Measurements from ENCODE around the gene ARVCF. TPM values are rescaled to one million over a fixed set of nuclear protein-coding genes. Genes with fewer than 3 reads are reported as not detected.

The ARVCF gene
- total RNA-seq, 4 donors from 2014 or later = 10.7 to 21.2 (median 18.4) TPM

DNA sequence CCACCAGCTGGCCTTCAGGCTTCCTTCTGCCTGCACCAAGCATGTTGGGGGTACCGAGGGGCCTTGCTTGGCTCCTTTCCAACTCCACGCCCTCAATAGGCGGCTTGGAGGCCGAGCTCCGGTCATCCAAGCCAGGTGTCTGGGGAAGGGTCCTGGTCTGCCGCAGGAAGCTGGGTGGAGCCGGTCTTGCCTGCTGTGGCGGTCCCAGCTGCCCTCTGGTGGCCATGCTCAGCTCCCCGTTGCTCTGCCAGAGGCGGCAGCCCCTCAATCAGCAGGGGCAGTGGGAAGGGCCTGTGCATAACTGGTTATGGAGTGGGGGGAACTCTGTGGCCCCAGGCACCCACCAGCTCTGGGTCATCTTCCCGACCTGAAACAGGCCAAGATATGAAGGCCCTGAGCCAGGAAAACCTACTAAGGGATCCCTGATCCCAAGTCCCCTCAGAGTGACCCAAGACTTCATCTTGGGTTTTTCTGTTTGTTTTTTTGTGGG is 3.2 kb downstream of the ARVCF start:
- peak; percentile 39 to 70 (median 68) for DNase-seq
- H3K27ac ChIP-seq = no peak overlapping the region
- no peak overlapping the region for H3K4me3 ChIP-seq
- no peaks in the 10 kb centered on the region for H3K9me3 ChIP-seq
- H3K36me3 ChIP-seq = no peaks in the 10 kb centered on the region
- H3K4me1 ChIP-seq = peaks cover 0 to 18% (median 9%) of the 10 kb centered on the region in 4 donors
- H3K27me3 ChIP-seq = no peaks in the 10 kb centered on the region
- TF ChIP-seq, protein P1, sequence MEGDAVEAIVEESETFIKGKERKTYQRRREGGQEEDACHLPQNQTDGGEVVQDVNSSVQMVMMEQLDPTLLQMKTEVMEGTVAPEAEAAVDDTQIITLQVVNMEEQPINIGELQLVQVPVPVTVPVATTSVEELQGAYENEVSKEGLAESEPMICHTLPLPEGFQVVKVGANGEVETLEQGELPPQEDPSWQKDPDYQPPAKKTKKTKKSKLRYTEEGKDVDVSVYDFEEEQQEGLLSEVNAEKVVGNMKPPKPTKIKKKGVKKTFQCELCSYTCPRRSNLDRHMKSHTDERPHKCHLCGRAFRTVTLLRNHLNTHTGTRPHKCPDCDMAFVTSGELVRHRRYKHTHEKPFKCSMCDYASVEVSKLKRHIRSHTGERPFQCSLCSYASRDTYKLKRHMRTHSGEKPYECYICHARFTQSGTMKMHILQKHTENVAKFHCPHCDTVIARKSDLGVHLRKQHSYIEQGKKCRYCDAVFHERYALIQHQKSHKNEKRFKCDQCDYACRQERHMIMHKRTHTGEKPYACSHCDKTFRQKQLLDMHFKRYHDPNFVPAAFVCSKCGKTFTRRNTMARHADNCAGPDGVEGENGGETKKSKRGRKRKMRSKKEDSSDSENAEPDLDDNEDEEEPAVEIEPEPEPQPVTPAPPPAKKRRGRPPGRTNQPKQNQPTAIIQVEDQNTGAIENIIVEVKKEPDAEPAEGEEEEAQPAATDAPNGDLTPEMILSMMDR (IDR thresholded peaks at IDR 0.05) = peak; percentile 20 to 64 (median 52)
- TF ChIP-seq POLR2A (IDR thresholded peaks at IDR 0.05) = no peak

DNA sequence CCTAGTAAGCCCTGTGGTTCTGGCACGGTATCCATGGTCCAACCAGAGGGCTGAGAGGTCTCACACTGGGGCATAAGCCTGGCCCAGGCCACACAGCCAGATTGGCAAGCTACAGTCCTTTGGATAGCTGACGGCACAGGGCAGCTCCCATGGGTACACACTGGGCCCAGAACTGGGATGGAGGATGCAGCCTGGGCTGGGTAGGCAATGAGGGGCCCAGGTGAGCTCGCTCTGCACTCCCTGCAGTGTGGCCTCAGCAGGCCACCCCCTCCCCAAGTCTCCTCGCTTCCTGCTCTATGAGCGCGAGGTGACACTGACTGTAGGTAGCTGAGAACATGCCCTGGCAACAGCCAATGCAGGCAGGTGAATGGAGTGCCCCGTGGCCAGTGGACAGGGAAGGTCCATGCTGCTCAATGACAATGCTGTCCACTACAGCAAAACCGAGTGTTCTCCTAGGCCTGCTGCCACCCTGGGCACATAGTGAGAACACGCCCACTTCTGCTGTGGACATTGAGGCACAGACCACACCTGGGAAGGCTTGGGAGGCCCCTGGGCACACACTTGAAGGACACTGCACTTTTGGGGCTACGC is 3.8 kb downstream of the ARVCF start:
- no peaks in the 10 kb centered on the region for H3K27me3 ChIP-seq
- no peak for TF ChIP-seq POLR2A (IDR thresholded peaks at IDR 0.05)
- no peak overlapping the region for H3K4me3 ChIP-seq
- H3K27ac ChIP-seq = no peak overlapping the region
- peaks cover 0 to 18% (median 9%) of the 10 kb centered on the region in 4 donors for H3K4me1 ChIP-seq
- DNase-seq = no peak
- no peaks in the 10 kb centered on the region for H3K36me3 ChIP-seq
- H3K9me3 ChIP-seq = no peaks in the 10 kb centered on the region

DNA sequence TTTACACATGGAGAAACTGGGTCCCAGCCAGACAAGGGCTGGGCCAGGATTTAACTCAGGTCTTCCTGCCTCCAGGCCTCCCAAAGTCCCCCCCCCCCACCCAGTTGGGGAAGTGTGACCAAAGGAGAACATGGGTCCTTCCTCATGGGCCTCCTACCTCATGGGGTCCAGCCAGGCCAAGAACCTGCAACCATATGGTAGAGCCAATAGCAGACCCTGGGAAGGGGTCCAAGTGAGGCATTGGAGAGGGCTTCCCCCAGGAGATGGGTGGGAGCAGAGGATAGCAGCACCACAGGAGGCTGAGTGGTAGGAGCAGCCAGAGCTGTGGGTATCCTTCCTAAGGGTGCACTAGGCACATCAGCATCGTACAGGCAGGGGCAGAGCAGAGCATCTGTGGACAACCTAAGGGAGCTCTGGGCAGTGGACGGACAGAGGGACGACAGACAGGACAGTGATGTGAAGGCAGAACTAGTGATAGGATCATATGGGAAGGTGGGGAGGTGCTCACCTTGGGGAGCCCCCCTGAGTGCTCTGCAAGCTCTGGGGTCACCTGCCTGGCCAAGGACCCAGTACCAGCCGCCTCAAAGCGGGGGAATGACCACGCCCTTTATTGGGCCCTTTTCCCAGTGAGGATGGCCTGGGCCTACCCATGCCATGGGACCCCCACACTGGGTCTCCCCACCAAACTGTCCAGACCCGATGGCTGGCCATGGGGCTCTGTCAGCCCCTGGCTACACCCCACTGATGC is 4.5 kb downstream of the ARVCF start:
- Histone ChIP-seq H3K27me3 (no peaks in the 10 kb centered on the region), H3K9me3 (no peaks in the 10 kb centered on the region), H3K4me3 (no peak overlapping the region), H3K36me3 (no peaks in the 10 kb centered on the region), H3K4me1 (peaks cover 0 to 15% (median 5%) of the 10 kb centered on the region in 4 donors), H3K27ac (no peak overlapping the region)
- TF ChIP-seq, protein P1 (IDR thresholded peaks at IDR 0.05) = no peak
- no peak for TF ChIP-seq POLR2A (IDR thresholded peaks at IDR 0.05)
- DNase-seq = no peak

DNA sequence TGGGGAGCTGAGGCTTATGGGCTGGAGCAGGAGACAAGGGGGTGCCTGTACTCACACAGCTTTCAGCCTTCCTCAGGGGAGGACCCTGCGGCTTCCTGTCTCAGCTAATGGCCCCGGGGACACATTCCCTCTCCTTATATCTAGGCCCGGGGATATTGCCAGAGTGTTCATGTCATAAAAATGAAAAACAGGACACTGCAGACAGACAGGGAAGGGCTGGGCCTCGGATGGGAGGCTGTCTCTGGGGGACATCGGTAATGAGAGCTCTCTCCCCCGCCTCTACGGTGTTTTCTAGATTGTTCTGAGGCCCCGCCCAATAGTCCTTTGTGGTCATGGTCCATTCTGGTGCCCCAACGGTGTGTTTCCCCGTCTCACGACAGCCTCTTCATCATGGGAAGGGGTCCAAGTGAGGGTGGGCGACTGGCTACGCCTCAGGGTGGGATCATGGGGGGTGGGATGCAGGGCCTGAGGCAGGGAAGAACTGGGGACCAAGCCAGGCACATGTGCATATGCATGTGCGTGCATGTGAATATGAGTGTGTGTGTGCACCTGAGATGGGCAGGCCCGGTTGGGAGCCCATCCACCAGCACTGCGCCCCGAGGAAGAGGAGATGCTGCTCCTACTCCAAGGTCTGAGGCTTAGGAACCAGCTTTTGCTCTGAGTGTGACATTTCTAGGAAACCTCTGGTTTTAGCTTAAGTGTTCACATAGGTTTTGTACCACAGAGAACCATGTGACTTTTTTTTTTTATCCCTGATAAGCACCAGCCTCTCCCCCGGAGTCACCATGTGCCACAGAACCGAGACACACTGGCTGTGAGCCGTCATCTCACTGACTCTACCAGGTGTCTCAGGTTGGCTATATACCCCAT is 5.3 kb downstream of the ARVCF start:
- no peak for DNase-seq
- no peaks in the 10 kb centered on the region for H3K9me3 ChIP-seq
- no peaks in the 10 kb centered on the region for H3K27me3 ChIP-seq
- H3K4me3 ChIP-seq = no peak overlapping the region
- no peak overlapping the region for H3K27ac ChIP-seq
- H3K4me1 ChIP-seq = peaks cover 0 to 14% (median 3%) of the 10 kb centered on the region in 4 donors
- no peaks in the 10 kb centered on the region for H3K36me3 ChIP-seq
- TF ChIP-seq, protein P1 (IDR thresholded peaks at IDR 0.05) = no peak
- TF ChIP-seq POLR2A (IDR thresholded peaks at IDR 0.05) = no peak

DNA sequence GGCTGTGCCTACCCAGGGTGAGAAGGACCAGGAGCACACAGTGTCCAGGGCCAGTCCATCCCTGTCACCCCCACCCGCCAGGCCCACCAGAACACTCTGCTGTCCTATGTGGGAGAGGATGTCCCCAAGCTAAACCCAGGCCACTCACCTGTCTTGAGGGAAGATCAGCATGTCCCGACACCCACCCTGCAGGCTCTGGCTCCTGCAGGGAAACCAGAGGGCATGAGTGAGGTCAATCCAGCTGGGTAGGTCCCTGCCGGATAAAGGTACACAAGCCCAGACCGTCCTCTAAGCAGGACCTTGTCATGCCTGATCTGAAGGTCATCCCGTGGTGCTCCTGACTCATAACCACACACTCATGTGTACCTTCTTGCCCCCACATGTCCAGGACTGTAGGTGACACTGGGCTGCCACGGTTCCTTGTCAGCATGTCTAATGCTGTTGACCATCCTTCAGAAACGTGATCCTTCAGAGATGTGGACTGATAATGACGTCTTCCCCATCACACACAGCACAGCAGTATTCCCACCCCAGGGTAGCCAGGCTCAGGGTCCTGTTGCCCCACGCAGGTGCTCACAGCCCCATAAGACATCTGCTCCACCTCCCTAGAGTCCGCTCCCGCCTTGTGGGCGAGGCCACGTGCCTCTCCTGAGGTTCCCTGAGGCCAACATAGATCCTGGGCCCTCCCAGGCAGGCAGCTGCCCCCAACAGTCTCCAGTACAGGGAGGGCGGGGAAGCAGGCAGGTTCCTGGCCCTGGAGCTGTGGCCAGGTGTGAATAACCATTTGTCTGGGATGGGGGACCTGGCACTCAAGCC is 6.1 kb downstream of the ARVCF start:
- Histone ChIP-seq H3K27ac (no peak overlapping the region), H3K9me3 (no peaks in the 10 kb centered on the region), H3K27me3 (no peaks in the 10 kb centered on the region), H3K4me1 (peaks cover 0 to 7% (median 3%) of the 10 kb centered on the region in 4 donors), H3K36me3 (no peaks in the 10 kb centered on the region), H3K4me3 (no peak overlapping the region)
- TF ChIP-seq, protein P1 (IDR thresholded peaks at IDR 0.05) = no peak
- no peak for TF ChIP-seq POLR2A (IDR thresholded peaks at IDR 0.05)
- no peak for DNase-seq
